NAMALWA (cell line): ENCODE data around the gene GABRG3.
A peak's percentile ranks its signal among the peaks of the same experiment; 100 is the strongest.

Experiments
- DNase-seq: peaks from one replicate; pipeline ENCODE4 v3.0.0-alpha.2; 2015; ENCODE audit warnings: low spot score

GABRG3 gene

DNA sequence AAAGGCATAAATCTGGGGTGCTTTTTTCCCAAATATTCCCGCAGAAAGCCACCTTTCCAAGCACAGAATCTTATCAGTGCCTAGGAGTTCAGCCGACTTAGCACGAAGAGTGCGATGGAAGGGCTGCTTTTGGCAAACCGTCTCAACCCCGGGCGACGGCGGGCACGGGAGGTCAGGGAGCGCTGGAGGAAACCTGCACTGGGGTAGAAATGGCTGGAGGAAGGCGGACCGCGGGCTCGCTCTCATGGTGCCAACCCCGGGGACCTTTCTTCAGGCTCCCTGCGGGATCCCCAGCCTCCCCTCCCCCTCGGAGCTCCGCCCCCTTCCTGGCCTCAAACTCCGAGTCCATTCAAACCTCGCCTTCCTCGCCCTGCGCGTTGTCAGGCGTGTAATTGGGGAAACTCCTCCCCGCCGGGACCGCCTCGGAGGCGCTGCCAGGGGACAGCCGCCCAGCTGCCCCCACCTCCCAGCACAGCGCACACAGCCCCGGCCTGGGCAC is at the start of gene GABRG3:
TSS of gene GABRG3 (plus strand) at position 470 of the 499 bp plus-strand sequence.
- no peak for DNase-seq

DNA sequence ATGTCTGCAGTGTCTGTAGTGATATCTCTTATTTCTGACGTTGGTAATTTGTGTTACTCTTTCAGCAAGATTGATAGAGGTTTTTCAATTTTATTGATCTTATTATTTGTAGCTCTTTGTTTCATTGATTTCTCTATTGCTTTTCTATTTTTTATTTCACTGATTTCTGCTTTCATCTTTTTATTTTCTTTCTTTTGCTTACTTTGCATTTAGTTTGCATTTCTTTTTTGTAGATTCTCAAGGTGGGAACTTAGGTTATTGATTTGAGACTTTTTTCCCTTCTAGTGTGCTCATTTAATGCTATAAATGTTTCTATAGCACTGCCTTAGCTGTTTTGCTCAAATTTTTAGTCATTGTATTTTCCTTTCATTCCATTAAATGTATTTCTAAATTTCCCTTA is 49.5 kb upstream of the GABRG3 start:
- no peak for DNase-seq

DNA sequence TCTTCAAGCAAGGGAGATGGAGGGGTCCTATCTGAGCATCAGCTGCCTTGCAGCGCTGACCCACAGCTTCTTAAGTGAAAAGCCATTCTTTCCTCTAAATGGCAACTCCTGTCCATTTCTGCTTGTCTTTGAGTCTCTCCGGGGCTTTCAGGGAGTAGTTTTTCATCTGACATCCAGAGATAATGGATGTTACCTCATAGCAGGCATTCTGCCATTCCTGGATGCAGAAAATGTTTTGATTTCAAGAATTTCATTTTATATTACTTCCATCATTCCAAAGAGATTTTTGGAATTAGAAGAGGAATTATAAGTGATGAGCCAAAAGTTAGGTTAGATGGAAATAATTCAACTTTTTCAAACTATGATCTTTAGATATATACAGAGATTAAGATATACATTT is 44.9 kb upstream of the GABRG3 start:
- DNase-seq, result no peak

DNA sequence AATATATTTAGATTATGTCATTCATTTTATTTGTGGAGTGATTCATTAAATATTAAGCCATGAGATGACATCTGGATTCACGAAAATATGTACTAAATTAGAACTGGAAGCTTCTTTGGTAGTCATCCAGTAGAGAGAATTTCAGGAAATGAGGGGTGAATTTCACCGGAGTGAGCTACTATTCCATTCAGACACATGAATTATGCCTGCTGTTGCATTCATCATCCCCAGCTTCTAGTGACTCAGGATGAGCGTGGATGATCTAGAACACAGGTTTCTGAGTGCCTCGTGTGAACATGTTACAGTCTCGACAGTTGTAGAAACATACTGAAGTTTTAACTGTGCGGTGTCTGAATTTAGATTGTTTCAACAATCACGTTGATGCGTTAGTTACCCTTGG is 42.9 kb upstream of the GABRG3 start:
- no peak for DNase-seq

DNA sequence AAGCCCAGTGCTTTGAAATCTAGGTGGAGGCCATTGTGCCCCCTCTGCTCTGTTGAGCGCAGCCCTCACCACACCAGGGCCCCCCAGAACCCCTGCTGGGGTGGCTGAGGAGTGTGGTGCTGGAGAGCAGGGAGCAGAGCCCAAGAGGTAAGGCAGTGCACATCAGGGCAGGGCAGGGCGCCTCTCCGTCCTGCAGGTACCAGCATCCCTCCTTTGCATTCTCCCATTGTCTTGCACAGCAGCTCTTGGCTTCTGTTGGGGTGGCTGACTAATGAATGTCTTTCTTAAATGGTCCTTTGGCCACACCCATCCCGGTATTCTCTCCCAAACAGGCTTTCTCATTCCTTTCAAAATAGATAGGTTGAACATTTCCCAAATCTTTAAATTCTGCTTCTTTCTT is 41.4 kb upstream of the GABRG3 start:
- DNase-seq, result no peak

DNA sequence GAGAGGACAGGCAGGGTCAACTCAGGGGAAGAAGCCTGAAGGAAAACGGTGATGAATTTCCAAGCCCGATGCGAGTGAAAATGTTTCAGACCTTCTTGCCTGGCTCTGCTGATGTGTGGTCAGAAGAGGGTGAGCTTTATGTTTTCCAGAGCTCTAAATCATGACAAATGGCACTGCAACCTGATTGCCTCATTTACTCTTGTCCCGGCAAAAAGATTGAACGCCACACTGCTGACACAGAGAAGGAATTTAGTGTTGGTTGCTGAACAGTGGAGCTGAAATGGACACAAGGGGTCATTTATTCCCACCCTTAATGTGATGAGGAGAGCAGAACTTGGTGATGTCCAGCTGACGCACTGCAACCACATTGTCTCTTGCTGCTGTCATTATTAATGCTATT is 36.1 kb upstream of the GABRG3 start:
- no peak for DNase-seq

DNA sequence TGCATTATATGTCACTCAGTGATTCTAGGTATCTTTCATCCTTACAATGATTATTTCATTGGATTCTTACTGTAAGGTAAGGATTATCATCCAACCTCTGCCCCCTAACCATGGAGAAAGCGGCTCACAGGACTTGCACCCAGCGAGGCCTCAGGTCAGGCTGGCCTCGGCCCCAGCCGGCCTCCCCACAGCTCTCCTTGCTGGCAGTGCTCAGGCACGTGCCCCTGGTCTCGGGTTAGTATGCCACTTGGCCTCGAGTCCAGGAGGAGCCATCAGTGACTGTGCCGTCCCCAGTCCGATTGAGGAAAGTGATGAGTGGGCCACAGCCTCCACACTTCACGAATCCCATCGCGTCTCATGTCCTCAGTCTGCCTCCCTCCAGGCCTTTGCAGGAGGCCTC is 35.7 kb upstream of the GABRG3 start:
- DNase-seq, result no peak

DNA sequence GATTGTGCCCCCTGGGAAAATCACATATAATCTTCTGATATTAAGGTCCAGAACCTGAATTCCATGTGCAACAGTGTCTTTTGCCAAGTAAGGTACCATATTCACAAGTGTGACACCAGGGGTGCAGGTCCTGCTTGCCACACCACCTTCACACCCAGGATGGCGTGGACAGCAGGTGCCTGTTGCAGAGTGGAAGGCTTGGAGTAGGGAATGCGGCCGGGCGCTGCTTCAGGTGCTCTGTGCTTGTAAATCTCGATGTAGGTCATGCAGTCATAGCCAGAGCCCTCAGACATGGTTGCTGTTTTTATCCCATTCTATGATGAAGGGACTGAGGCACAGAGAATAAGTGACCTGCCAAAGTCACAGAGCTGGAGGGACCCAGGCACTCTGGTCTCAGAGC is 34.5 kb upstream of the GABRG3 start:
- DNase-seq, result no peak

DNA sequence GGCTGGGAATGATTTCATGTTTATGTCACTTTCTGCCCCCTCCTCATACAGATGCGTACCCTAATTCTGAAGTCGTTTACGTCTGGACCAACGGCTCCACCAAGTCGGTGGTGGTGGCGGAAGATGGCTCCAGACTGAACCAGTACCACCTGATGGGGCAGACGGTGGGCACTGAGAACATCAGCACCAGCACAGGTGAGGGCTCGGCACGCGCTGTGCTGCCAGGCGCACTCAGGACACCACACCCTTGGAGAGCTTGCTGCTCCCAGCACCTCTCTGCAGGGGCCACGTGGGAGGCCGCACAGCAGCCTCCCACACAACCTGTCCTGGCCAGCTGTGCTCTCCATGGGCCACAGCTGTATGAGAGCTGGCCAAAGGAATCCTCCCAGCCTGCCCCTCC is 33.8 kb upstream of the GABRG3 start:
- DNase-seq, result no peak

DNA sequence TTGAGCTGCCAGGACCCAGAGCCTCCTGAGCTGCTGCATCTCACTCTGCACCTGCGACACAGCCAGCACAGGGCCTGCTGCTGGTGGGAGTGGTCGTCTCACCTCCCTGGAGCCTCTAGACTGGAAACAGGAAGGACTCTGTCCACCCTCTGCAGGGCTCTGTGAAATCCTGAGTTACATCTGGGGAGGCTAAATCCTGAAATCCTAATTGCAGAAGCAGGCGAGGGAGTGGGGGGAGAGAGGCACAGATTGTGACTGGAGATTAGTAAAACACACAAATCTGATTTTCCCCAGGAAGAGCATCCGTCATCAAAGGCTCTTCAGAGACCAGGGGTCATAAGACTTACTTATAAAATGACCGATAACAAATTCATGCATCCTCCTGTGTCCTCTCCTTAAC is 31.6 kb upstream of the GABRG3 start:
- no peak for DNase-seq

DNA sequence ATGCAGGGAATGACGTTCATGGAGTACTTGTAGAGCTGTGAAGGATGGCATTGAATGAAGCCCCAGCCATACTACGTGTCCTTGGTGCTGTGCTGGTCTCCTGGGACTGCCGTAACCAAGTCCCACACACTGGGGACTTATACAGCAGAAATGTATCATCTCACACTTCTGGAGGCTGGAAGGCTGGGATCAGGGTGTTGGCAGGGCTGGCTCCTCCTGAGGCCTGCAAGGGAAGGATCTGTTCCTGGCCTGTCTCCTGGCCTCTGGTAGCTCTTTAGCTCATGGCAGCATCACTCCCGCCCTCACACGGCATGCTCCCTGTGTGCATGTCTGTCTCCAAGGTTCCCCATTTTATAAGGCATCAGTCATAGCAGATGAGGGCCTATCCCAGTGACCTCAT is 29.5 kb upstream of the GABRG3 start:
- DNase-seq, result no peak

DNA sequence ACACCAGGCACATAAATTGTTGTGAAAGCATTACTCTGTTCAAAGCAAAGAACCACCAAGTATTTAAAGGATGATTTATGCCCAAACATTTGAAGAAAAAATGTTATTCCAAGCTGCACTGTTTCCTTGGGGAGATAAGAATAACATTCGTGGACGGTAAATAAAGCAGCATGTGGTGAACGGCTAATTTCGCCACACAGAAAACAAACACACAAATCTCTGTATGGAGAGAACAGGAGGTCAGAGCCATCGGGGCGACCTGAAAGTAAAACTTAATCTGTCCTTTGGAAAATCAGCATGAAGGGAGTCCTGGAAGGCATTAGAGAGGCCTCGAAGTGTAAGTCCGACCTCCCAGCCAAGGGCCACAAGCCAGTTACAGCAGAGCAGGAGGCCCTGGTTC is 27.1 kb upstream of the GABRG3 start:
- DNase-seq, result no peak

DNA sequence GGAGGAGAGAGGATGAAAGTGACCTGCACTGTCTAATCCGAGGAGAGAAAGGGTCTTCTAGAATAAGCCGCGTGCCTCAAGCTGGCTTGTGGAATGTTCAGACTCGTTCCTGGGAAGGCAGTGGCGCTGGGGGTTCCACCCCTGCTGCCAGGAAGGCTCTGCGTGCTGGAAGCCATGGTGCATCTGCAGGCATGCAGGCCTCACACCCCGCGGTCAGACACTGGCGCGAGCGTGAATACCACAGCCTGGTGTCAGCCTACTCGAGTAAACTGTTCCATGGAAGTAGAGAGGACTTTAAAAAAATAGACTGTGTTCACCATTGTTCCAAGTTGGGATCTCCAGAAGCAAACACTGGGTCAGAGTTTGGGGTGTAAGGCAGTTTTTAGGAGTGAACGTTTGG is 25.9 kb upstream of the GABRG3 start:
- DNase-seq, result no peak

DNA sequence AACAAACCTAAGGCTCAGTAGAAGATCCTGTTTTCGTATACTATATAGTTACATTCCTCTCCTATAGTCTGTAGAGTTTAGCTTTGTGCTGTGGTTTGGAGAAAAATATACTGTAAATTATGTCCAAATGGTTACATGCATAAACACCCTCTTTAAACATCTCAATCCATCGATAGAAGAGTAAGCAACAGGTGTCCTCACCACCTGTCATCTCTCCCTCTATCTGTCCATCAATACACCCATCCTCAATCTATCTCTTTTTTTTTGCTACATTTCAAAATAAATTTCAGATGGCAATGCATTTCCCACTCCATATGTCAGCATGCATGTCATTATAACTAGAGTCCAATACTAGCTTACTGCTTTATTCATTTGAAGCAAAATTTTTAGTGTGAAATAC is 21.0 kb upstream of the GABRG3 start:
- no peak for DNase-seq

DNA sequence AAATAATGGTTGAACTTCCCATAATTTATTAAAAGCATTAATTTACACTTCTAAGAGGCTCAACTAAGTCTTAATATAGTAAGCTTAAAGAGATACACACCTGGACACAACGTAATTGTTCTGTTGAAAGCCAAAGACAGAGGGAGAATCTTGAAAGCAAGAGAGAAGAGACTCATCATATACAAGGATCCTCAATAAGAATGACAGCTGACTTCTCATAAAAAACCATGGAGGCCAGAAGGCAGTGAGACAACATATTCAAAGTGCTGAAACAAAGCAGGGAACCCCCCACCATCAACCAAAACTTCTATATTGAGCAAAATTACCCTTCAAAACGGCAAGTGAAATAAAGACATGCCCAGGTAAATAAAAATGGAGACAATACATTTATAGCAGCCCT is 16.6 kb upstream of the GABRG3 start:
- no peak for DNase-seq

DNA sequence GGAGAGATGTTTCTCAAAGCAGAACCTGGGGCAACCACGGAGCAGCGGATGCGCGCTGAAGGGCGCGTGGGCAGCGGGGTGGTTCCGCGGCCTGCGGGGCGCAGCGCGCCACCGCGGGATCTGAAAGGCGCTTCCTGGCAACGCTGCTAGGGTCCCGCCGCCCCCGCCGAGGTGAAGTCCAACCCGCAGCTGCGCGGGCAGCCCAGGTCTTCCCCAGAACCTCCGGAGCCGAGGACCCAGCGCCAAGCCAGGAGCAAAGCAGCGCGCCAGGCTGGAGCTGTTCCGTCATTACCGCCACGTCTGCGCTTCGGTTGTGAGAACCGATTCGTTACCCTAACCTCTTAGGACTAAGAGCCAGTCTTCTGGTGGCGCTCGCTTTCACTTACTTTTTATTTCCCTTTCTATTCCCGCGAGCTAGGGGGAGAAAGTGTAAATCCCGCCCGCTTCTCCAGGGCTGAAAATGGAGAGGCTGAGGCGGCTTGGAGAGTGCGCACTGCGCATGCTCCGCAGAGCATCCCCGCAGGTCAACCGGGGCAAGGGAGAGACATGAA is 3.2 kb upstream of the GABRG3 start:
- no peak for DNase-seq

DNA sequence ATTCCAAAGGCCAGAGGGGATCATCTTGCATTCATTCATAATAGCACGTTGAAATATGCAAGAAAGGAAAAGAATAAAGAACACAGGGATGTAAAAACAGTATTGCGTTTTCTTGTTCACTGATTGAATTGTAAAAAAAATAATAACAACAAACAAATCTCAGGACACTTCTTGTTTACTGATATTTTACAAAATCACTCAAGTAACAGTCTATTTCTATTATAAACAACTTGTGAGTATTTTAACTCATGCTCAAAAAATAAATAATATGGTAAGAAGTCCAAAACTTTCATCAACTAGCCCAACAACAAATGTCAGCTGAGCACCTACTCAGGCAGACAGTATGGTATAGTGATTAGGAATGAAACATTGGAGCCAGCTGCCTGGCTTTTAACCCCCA is 2.2 kb upstream of the GABRG3 start:
- no peak for DNase-seq

DNA sequence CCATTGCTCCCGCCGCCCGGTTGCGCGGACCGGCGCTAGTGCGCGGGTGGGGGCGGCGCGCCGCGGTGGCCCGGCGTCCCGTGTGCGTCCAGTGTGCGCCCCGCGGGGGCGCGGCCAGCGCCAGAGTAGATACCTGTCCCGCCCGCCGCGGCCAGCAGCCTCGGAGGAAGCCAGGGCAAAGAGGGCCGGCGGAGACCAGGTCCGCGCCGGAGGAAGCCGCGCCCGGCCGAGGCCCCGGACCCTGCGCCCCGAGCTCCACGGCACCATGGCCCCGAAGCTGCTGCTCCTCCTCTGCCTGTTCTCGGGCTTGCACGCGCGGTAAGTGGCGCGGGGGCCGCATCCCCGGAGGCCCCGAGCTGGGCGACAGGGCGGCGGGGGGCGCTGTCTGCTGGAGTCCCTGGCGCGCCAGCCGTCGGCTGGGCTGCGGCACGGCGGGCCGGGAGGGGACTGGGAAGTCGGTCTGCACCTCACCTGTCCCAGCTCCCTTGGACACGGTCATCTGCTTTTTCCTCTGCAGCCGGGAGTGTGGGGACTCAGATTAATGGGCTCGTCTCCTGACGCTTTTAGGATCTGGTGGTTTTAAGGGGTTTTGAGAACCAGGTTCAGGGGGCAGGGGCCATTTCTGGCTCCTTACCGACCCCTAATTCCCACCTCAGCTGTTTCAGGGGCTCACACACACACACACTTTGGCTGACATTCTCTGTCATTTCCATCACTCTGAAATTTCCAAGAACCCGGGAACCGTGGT is 464 bp downstream of the GABRG3 start:
- no peak for DNase-seq

DNA sequence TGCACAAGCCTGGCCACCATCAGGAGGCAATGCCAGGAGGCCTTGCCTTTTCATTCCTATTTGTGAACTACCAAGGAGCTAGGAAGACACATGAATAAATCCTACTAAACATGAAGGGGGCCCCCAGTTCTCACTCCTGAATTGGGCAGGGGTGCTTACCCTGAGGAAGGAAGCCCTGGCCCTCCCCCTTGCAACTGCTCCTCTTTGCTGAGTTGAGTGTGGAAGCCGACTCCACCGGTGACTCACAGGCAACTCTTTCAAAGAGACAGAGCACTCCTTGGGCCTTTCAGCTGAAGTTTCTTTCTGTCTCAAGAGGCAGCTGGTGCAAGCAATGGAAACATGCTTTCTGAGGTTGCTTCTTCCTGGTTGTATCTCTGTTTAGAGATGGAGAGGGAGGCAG is 1.7 kb downstream of the GABRG3 start:
- DNase-seq, result no peak

DNA sequence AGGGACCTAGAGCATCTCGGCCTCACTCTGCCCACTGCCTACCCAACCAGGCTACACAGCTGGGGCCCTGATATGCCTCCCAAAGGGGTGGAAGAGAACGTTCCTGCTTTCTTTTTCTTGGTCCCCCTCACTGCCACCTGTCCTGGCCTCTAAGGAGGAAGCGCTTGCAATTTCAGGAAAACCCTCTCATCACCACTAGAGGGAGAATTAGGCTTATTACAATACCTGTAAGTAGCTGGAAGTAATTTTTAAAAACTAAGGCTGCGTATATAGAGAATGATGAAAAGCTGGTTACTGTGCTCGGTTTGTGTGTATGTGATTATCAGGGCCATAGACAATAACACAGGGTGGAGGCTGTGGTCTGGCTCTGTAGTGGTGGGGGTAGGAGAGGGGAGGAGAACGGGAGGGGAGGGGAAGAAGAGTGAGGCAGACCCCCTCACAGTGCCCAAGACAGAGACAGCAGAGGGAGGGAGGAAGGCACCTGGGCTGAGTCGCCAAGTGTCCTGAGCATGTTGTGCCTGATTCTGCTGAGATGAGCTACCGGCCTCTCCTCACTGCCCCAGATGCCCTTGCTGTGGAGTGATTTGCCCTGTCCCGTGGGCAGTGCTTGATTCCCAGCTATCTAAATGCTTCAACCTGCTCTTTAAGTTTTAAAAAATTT is 3.3 kb downstream of the GABRG3 start:
- DNase-seq, result peak; percentile 58

DNA sequence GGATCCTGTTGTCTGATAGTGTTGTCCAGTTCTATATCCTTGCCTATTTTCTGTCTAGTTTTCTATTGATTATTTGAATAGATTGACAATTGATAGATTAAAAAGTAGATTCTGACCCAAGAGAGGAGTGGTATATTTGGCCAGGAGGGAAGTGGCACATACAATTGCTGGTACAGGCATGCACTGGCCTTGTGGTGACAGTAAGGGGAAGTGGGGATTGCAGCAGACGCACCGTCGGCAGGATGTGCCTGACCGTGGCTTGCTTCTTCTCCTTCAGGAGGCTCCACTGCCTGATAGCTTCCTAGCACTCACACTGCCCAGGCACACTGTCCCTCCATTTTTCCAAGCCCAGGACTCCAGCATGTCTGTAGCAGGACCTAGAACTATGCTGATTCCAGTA is 10.5 kb downstream of the GABRG3 start:
- DNase-seq, result no peak

DNA sequence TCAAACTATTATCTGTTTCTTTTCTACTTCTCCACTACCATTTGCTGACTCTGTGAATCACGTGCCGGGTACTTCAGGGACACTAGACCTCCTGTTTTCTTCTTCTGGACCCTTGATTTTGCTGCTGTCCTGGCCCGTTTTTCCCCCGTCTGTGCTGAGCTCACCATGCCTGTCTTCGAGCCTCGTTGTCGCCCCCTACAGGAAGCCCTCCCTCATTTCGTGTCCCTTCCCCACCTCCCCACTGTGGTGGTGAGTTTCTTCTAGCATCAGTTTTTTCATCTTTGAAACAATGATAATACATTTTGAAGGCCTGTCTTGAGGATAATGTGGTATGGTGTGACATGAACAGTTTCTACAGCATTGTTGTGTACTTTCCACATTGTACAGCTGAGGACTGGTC is 12.8 kb downstream of the GABRG3 start:
- peak; percentile 42 for DNase-seq

DNA sequence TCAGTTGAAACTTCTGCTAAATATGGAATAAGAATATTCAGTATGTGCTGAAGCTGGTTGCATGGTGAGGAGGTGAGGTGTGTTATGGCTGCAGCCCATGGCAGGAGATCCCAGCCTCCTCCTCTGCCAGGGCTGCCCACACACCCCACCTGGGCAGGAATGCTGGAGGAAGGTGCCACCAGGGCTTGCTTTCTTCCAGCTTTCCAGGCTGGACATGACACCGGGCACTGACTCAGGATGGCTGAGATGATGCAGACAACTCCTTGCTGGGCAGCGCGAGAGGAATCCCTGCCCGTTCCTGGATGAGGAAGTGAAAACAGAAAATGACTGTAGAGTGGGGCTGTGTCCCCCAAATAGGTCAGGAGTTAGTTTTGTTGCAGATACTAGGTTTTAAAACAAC is 14.1 kb downstream of the GABRG3 start:
- DNase-seq, result no peak

DNA sequence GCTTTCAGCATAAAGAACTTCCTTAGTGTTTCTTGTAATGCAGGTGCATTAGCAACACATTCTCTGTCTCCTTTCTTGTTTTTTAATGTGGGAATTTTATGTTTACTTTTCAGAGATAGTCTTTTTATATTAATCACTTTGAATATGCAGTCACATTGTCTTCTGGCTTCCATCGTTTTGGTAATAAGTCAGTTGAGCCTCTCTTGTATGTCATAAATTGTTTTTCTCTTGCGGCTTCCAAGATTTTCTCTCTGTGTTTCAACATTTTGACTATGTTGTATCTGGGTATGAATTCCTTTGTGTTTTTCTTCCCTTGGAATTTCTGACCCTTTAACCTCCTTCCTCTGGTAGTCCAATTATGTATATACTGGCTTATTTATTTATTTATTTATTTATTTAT is 25.3 kb downstream of the GABRG3 start:
- DNase-seq, result no peak
